ENCODE results near the gene C11orf54.

GRCh38 chr11:93735627-93736026 lies 5.8 kb upstream of the C11orf54 start:
- TF ChIP-seq, protein P1, sequence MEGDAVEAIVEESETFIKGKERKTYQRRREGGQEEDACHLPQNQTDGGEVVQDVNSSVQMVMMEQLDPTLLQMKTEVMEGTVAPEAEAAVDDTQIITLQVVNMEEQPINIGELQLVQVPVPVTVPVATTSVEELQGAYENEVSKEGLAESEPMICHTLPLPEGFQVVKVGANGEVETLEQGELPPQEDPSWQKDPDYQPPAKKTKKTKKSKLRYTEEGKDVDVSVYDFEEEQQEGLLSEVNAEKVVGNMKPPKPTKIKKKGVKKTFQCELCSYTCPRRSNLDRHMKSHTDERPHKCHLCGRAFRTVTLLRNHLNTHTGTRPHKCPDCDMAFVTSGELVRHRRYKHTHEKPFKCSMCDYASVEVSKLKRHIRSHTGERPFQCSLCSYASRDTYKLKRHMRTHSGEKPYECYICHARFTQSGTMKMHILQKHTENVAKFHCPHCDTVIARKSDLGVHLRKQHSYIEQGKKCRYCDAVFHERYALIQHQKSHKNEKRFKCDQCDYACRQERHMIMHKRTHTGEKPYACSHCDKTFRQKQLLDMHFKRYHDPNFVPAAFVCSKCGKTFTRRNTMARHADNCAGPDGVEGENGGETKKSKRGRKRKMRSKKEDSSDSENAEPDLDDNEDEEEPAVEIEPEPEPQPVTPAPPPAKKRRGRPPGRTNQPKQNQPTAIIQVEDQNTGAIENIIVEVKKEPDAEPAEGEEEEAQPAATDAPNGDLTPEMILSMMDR (IDR thresholded peaks at IDR 0.05) = no peak
- TF ChIP-seq POLR2A (IDR thresholded peaks at IDR 0.05) (no peak), EP300 (IDR thresholded peaks at IDR 0.05) (no peak)

Measured in tibial nerve (tissue), 4 donors.